GM12878 (cell line): Measurements from ENCODE around the gene SMARCA4. TPM values are rescaled to one million over a fixed set of nuclear protein-coding genes. Genes with fewer than 3 reads are reported as not detected.

ENCODE experiments used
- ATAC-seq: fragments of 200-7000 bp; cut with Tn5 transposase; 3 replicates; pipeline ENCODE4 v1.9.1; 2020; ENCODE audit warnings: mild to moderate bottlenecking, moderate library complexity
- BruUV-seq: library from RNA; stranded (reverse); fragments of 400-500 nt; replicated peaks from 2 replicates; lab custom pipeline; 2021; lab: Mats Ljungman, UMichigan
- CTCF ChIA-PET: fragments of 300-600 bp; sonication (Branson Sonifier 250); formaldehyde crosslinking; extraction: SDS; loops from one replicate; lab custom pipeline; 2021; ENCODE audit warnings: inconsistent platforms; lab: Yijun Ruan, JAX
- POLR2A ChIA-PET: fragments of 350-600 bp; formaldehyde crosslinking; extraction: SDS; loops from one replicate; lab custom pipeline; 2021; ENCODE audit warnings: inconsistent platforms; lab: Charles Lee
- RAD21 ChIA-PET: fragments of 300-600 bp; sonication (Branson Sonifier 250); formaldehyde crosslinking; loops from one replicate; lab custom pipeline; 2023; ENCODE audit warnings: antibody characterized with exemption; ENCODE audit not compliant: unreplicated experiment; lab: Charles Lee
- SMC1A ChIA-PET: fragments of 300-600 bp; sonication (Branson Sonifier 250); formaldehyde crosslinking; loops from one replicate; lab custom pipeline; 2023; ENCODE audit not compliant: unreplicated experiment, uncharacterized antibody; lab: Charles Lee
- DNase-seq: peaks from one replicate; pipeline ENCODE4 v3.0.0-alpha.2; 2011; ENCODE audit warnings: low read depth, low spot score
- FAIRE-seq: peaks from 3 replicates; lab custom pipeline; 2011; peaks lifted over from hg19 to GRCh38; lab: Jason Lieb, UNC
- H2AFZ ChIP-seq: 2 replicates; pipeline ENCODE4 v1.6.0; 2011; ENCODE audit warnings: low read depth, low read length, control low read depth; ENCODE audit not compliant: control insufficient read depth
- H3K27ac ChIP-seq: 2 replicates; pipeline ENCODE4 v1.5.1; 2011; ENCODE audit warnings: control low read depth; ENCODE audit not compliant: control insufficient read depth, insufficient read depth
- H3K27me3 ChIP-seq, 2 experiments: replicated peaks in 1 of 2; 2 replicates each; pipeline versions ENCODE4 v1.6.0 to v1.6.1; 2011; ENCODE audit warnings: low read length in 1 of 2; ENCODE audit not compliant: control insufficient read depth in 2 of 2, insufficient read depth in 2 of 2
- H3K36me3 ChIP-seq, 2 experiments: 2 replicates each; pipeline ENCODE4 v1.5.1; 2011; ENCODE audit warnings: low read length in 1 of 2; ENCODE audit not compliant: control insufficient read depth in 2 of 2, insufficient read depth in 2 of 2
- H3K4me1 ChIP-seq: 2 replicates; pipeline ENCODE4 v1.6.1; 2011; ENCODE audit warnings: mild to moderate bottlenecking, low read length, moderate library complexity, mixed read lengths; ENCODE audit not compliant: control insufficient read depth, insufficient read depth
- H3K4me2 ChIP-seq: 2 replicates; pipeline ENCODE4 v1.6.0; 2011; ENCODE audit warnings: control low read depth; ENCODE audit not compliant: control insufficient read depth, insufficient read depth
- H3K4me3 ChIP-seq: fragments of 200-600 bp; sonication (generic); 2 replicates; pipeline ENCODE4 v1.5.1; 2016
- H3K79me2 ChIP-seq: 2 replicates; pipeline ENCODE4 v1.6.0; 2011; ENCODE audit warnings: low read length; ENCODE audit not compliant: control insufficient read depth, insufficient read depth
- H3K9ac ChIP-seq: 2 replicates; pipeline ENCODE4 v1.8.0; 2011; ENCODE audit warnings: low read length, control low read depth, mixed read lengths; ENCODE audit not compliant: control insufficient read depth, insufficient read depth
- H3K9me3 ChIP-seq: replicated peaks from 3 replicates; pipeline ENCODE4 v1.5.1; 2011; ENCODE audit warnings: mild to moderate bottlenecking, low read length; ENCODE audit not compliant: control insufficient read depth, insufficient read depth
- H4K20me1 ChIP-seq: 2 replicates; pipeline ENCODE4 v1.6.0; 2011; ENCODE audit not compliant: control insufficient read depth, insufficient read depth
- MTA2 ChIP-seq: fragments of 450-650 bp; IDR thresholded peaks from 2 replicates; pipeline ENCODE4 v1.6.1; 2016; ENCODE audit warnings: low read depth, mild to moderate bottlenecking, moderate library complexity
- POLR2A ChIP-seq: IDR thresholded peaks from 2 replicates; pipeline ENCODE4 v1.6.1; 2011; ENCODE audit warnings: low read depth, mild to moderate bottlenecking, low read length
- WRNIP1 ChIP-seq: IDR thresholded peaks from 2 replicates; pipeline ENCODE4 v1.6.1; 2011; ENCODE audit warnings: low read depth, low read length, improper control_type of control experiment, borderline replicate concordance
- WGBS: methylation state at CpG from one replicate; pipeline ENCODE4 v1.1.6; 2016; ENCODE audit warnings: low lambda C conversion rate; ENCODE audit not compliant: insufficient replicate concordance, insufficient coverage; ENCODE audit errors: missing lambda C conversion rate; 5-methylcytosine and 5-hydroxymethylcytosine counted together
- in situ Hi-C: fragments of 300-500 bp; cut with MboI; formaldehyde crosslinking; loops from 9 replicates; pipeline ENCODE4 v1.14.3; 2018; ENCODE audit warnings: mixed read lengths
- intact Hi-C: fragments of 100-400 bp; cut with micrococcal nuclease; formaldehyde crosslinking; loops from one replicate; pipeline ENCODE4 v1.14.2; 2022; ENCODE audit not compliant: unreplicated experiment
- polyA plus RNA-seq, 11 experiments: library from polyadenylated mRNA; depleted of rRNA in 4 of 11; unstranded in 6 of 11; stranded (reverse) in 5 of 11; fragments of >200 nt; fragmentation: Nextera tagmentation in 4 of 11; fragmentation: Illumina TruSeq in 1 of 11; extraction: Ambion mirVana in 4 of 11; extraction: Trizol in 1 of 11; gene quantifications; 1 replicate in 1 of 11; 2 replicates in 10 of 11; pipeline versions ENCODE4 v1.2.1 to v1.2.3, GENCODE V29; 2011 to 2016; ENCODE audit warnings: inconsistent platforms in 2 of 11, missing spikeins in 2 of 11, low read depth in 1 of 11
- total RNA-seq, 4 experiments: library from RNA; depleted of rRNA in 3 of 4; stranded (reverse); fragments of >200 nt in 3 of 4; fragmentation: Illumina TruSeq in 1 of 4; extraction: Trizol in 1 of 4; gene quantifications; 2 replicates each; pipeline versions ENCODE4 v1.2.1 to v1.2.3, GENCODE V29; 2013 to 2021

Gene SMARCA4
- total and polyA plus RNA-seq, 10 of the 15 experiments (the other 5 are each of a cell fraction or from before 2014, with no cell fraction given): 22.4 to 175 (median 57.4) TPM

GRCh38 chr19:10921199-10921909 is 39.5 kb upstream of the SMARCA4 start:
- TF ChIP-seq WRNIP1 (no peak), POLR2A (peak; percentile 55)
- TF ChIP-seq, all 136 proteins: peak for 1
- H3K9me3 ChIP-seq: no peaks in the 10 kb centered on the region
- DNase-seq (no peak), ATAC-seq (no peak), FAIRE-seq (no peak)
- no peak overlapping the region for H3K4me3 ChIP-seq
- no peak overlapping the region for H3K9ac ChIP-seq
- H3K4me1 ChIP-seq: no peaks in the 10 kb centered on the region
- POLR2A ChIA-PET: no interaction called here
- in situ Hi-C loops: no loop called here
- H3K4me2 ChIP-seq: no peak overlapping the region
- SMC1A ChIA-PET: no interaction called here
- H3K27ac ChIP-seq: no peak overlapping the region
- no peaks in the 10 kb centered on the region for H3K27me3 ChIP-seq
- H3K36me3 ChIP-seq: peaks cover 11 to 31% of the 10 kb centered on the region in 2 experiments
- intact Hi-C loops: no loop called here
- WGBS: 96% methylated on average over 30 of the region's 43 CpGs
- CTCF ChIA-PET: no interaction called here
- no peaks in the 10 kb centered on the region for H4K20me1 ChIP-seq
- H3K79me2 ChIP-seq: no peaks in the 10 kb centered on the region
- no peak overlapping the region for H2AFZ ChIP-seq
- TSS peak; percentile 47 for BruUV-seq
- RAD21 ChIA-PET: no interaction called here

GRCh38 chr19:10921910-10922637 is 38.8 kb upstream of the SMARCA4 start:
- FAIRE-seq: no peak
- POLR2A ChIA-PET: no interaction called here
- Histone ChIP-seq H3K36me3 (peaks cover 8 to 28% of the 10 kb centered on the region in 2 experiments; a peak in 3 of 4 replicates), H3K79me2 (no peaks in the 10 kb centered on the region), H3K9ac (no peak overlapping the region), H3K27me3 (no peaks in the 10 kb centered on the region), H2AFZ (no peak overlapping the region), H3K4me2 (no peak overlapping the region), H4K20me1 (no peaks in the 10 kb centered on the region), H3K27ac (no peak overlapping the region), H3K4me1 (no peaks in the 10 kb centered on the region), H3K4me3 (no peak overlapping the region), H3K9me3 (no peaks in the 10 kb centered on the region)
- WGBS: 93% methylated on average over 32 of the region's 33 CpGs
- DNase-seq: no peak
- no TSS peak for BruUV-seq
- in situ Hi-C loops (no loop called here), intact Hi-C loops (no loop called here)
- no peak; the same call in 2 of the 3 replicates for ATAC-seq
- SMC1A ChIA-PET: no interaction called here
- RAD21 ChIA-PET: no interaction called here
- CTCF ChIA-PET: no interaction called here
- TF ChIP-seq POLR2A: peak; percentile 36; the same call in 1 of the 2 replicates
- no peak for TF ChIP-seq MTA2
